ENCODE measurements around the gene RPS19.

The RPS19 gene

DNA sequence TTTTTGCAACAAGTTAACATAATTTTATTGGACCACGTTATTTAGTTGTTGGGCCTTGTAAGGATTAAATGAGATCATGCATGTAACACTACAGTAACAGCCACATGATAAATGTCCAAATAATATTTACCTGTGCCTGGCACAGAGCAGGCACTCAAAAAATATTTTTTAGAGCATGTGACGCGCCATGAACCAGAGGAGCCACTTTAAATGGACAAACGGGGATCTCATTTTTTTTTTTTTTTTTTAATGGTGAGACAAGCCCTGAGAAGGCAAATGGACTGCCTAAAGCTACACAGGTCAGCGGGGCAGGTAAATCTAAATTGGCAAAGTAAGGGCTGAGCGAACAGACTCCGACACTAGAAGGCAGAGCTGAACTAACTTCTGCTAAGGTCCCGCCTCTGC is 840 bp upstream of the RPS19 start:
- Histone ChIP-seq H3K4me3 (peak overlapping the region; percentile 99), H3K27ac (peak overlapping the region; percentile 71 to 99)
- TF ChIP-seq, protein P1, sequence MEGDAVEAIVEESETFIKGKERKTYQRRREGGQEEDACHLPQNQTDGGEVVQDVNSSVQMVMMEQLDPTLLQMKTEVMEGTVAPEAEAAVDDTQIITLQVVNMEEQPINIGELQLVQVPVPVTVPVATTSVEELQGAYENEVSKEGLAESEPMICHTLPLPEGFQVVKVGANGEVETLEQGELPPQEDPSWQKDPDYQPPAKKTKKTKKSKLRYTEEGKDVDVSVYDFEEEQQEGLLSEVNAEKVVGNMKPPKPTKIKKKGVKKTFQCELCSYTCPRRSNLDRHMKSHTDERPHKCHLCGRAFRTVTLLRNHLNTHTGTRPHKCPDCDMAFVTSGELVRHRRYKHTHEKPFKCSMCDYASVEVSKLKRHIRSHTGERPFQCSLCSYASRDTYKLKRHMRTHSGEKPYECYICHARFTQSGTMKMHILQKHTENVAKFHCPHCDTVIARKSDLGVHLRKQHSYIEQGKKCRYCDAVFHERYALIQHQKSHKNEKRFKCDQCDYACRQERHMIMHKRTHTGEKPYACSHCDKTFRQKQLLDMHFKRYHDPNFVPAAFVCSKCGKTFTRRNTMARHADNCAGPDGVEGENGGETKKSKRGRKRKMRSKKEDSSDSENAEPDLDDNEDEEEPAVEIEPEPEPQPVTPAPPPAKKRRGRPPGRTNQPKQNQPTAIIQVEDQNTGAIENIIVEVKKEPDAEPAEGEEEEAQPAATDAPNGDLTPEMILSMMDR (IDR thresholded peaks at IDR 0.05): no peak
- DNase-seq (ENCODE audit: low spot score): no peak

DNA sequence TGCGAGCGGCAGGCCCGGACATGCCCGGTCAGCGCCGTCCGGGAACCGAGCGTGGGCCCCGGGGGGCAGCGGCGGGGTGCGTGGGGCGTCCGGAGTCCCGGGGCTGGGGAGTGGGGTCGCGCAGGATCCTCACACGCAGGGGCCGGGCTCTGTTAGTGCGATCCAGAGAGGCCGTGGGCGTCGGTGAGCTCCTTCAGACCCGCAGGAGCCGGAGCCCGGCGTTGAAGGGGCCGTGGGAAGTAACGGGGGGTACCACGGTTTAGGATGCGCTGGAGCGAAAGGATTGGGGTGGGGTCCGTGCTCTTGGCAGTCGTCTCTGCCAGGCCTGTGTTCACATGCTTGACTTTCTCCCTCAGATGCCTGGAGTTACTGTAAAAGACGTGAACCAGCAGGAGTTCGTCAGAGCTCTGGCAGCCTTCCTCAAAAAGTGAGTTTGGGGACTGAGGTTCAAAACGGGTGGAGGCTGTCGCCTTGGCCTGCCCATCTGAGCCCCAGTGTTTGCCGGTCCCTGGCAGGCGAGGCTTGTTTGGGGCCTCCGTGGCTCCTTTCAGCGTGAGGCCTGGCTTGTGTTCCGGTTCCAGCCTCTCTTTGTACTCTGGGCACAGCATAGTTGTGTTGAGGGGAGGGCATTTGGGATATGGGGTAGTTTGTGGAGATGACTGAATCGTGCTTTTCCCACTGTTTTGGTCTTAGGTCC is 512 bp downstream of the RPS19 start:
- DNase-seq (ENCODE audit: low spot score): peak; percentile 83
- TF ChIP-seq, protein P1 (IDR thresholded peaks at IDR 0.05): no peak
- H3K4me3 ChIP-seq: peak overlapping the region; percentile 99

DNA sequence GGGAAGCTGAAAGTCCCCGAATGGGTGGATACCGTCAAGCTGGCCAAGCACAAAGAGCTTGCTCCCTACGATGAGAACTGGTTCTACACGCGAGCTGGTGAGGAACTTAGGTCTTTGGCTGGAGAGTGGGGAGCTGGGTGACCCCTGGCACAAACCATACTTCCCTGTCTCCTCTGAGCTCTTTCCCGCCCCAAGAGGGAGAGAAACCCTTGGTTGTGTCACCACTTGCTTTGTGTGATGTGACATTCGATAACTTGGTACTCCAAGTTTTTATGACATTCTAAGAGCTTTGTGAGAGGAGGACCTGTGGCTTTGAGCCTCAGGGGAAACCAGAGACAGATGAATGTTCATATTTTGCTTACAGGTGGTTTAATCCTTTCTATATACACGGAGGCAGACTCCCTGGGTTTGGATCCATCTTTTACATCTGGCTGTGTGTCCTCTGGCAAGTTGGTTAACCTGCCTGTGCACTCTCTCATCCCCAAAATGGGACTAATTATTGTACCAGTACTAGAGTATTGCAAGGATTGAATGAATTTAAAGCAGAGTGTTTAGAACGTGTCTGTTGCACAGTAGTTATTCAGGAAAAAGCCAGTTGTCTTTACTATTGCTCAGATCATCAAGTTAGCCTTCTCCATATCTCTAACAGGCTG is 1.2 kb downstream of the RPS19 start:
- Histone ChIP-seq H3K4me3 (peak overlapping the region; percentile 99), H3K27ac (peak overlapping the region in 1 of 2 donors; percentile 99)
- no peak for DNase-seq (ENCODE audit: low spot score)
- TF ChIP-seq, protein P1 (IDR thresholded peaks at IDR 0.05): no peak

More for the DNA sequence above, 512 bp downstream of the RPS19 start:
- H3K27ac ChIP-seq: peak overlapping the region; percentile 71 to 99

DNA sequence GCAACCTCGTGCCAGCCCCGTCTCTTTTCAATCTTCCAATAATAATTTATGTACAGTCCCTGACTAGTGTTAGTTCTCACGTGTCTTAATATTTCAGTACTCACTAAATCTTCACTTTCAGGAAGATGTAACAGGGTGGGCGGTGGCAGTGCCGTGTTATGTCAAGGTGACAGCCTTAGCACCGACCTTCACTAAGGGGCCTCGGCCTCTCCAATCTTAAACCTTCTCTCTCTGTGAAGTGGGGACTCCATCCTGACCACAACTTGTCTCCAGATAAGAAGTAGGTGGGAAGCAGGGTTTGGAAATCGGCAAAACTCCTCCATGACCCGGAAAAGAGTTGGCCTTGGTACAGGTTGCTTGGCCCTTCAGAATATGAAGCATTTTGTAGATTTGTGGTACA is 1.8 kb downstream of the RPS19 start:
- DNase-seq (ENCODE audit: low spot score): no peak
- TF ChIP-seq, protein P1 (IDR thresholded peaks at IDR 0.05): no peak
- Histone ChIP-seq H3K27ac (no peak overlapping the region), H3K4me3 (peak overlapping the region; percentile 99)

DNA sequence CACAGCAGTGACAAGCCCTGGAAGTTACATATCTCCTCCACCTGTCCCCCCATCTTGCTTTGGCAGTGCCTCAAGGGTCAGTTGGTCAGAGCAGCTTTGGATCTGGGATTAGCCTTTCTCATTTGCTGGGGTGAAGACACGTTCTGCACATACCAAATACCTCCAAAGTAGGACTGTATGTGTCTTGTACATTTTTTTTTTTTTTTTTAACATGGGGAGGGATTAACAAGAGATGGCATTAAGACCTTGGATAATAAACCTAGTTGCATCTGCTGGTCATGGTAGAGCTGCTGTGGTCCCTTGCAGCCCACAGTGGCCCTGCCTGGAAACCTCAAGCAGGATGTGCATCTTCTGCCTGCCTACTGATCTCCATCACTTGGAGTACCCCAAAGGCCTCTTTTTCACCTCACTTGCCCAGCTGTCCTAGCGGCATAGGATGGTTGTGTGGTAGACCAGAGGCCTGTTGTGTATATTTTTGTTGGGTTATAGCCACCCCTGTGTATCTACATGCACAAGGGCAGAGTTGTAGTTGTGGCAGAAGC is 2.5 kb downstream of the RPS19 start:
- Histone ChIP-seq H3K4me3 (peak overlapping the region; percentile 99), H3K27ac (no peak overlapping the region)
- no peak for DNase-seq (ENCODE audit: low spot score)
- TF ChIP-seq, protein P1 (IDR thresholded peaks at IDR 0.05): no peak

DNA sequence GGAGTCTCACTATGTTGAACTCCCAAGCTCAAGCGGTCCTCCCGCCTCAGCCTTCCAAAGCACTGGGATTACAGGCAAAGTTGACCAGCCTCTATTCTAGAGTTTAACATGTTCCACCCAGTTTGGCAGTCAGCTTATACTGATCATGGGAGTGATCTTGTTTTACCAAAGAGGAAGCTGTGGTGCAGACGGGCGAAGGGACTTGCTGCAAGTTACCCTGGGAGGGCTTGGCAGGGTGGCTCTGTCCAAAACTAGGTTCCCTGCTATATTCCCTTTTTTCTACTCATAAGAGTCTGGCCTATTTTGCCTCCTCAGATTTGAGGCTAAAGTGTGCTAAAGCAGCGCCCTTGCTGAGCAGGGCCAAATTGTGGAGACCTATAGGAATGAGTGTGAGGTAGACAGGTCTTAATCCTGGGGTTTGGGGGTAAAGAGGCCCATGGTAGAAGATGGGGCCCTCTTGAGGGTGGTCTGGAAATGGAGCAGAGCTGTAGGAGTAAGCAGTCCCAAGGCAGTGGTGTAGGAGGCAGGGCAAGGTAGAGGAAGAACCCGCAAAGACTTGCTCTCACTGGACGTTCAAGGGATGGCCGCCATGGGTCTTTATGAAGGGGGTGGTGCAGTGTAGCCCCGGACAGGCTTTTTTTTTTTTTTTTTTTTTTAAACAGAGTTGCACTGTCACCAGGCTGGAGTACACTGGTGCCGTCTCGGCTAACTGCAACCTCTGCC is 3.3 kb downstream of the RPS19 start:
- H3K4me3 ChIP-seq: no peak overlapping the region
- H3K27ac ChIP-seq: no peak overlapping the region
- DNase-seq (ENCODE audit: low spot score): no peak
- TF ChIP-seq, protein P1 (IDR thresholded peaks at IDR 0.05): no peak
